SK-N-SH treated with all-trans-retinoic acid at 6 μM for 48 hours (cell line): ENCODE data around the gene IVL.

ENCODE experiments used
- ATAC-seq: fragments of 200-7000 bp; cut with Tn5 transposase; 3 replicates; pipeline ENCODE4 v1.9.1; 2020; ENCODE audit warnings: mild to moderate bottlenecking, moderate library complexity
- ARNTL ChIP-seq: fragments of 450-650 bp; formaldehyde crosslinking; IDR thresholded peaks from 2 replicates; pipeline ENCODE4 v1.5.0; 2020; ENCODE audit warnings: low read depth, mild to moderate bottlenecking, moderate library complexity, borderline replicate concordance
- CREB5 ChIP-seq: fragments of 250-450 bp; sonication (Bioruptor Pico); IDR thresholded peaks from 2 replicates; pipeline ENCODE4 v1.5.1; 2020; ENCODE audit warnings: low read depth, mild to moderate bottlenecking, moderate library complexity
- CSDC2 ChIP-seq: fragments of 250-450 bp; sonication (Bioruptor Pico); IDR thresholded peaks from 2 replicates; pipeline ENCODE4 v1.5.0; 2020; ENCODE audit warnings: mild to moderate bottlenecking, moderate library complexity
- CSRNP3 ChIP-seq: fragments of 250-450 bp; sonication (Bioruptor Pico); IDR thresholded peaks from 2 replicates; pipeline ENCODE4 v1.5.1; 2021; ENCODE audit warnings: mild to moderate bottlenecking, moderate library complexity
- ESRRG ChIP-seq: fragments of 250-450 bp; sonication (Bioruptor Pico); IDR thresholded peaks from 2 replicates; pipeline ENCODE4 v1.6.1; 2021; ENCODE audit warnings: mild to moderate bottlenecking
- ISL1 ChIP-seq: fragments of 250-450 bp; sonication (Bioruptor Pico); IDR thresholded peaks from 2 replicates; pipeline ENCODE4 v2.1.2; 2022; ENCODE audit warnings: mild to moderate bottlenecking, moderate library complexity
- OSR1 ChIP-seq: fragments of 250-450 bp; sonication (Bioruptor Pico); IDR thresholded peaks from 2 replicates; pipeline ENCODE4 v1.8.0; 2022; ENCODE audit warnings: moderate library complexity, mild to moderate bottlenecking, inconsistent platforms
- PATZ1 ChIP-seq: fragments of 250-450 bp; sonication (Bioruptor Pico); IDR thresholded peaks from 2 replicates; pipeline ENCODE4 v1.8.0; 2020; ENCODE audit warnings: mild to moderate bottlenecking, moderate library complexity, borderline replicate concordance
- POU6F1 ChIP-seq: fragments of 250-450 bp; sonication (Bioruptor Pico); IDR thresholded peaks from 2 replicates; pipeline ENCODE4 v1.8.0; 2021; ENCODE audit warnings: low read depth, mild to moderate bottlenecking, moderate library complexity, borderline replicate concordance
- PPARA ChIP-seq: fragments of 250-450 bp; sonication (Bioruptor Pico); IDR thresholded peaks from 2 replicates; pipeline ENCODE4 v1.5.0; 2020; ENCODE audit warnings: mild to moderate bottlenecking, borderline replicate concordance
- RARB ChIP-seq: fragments of 250-450 bp; sonication (Bioruptor Pico); IDR thresholded peaks from 2 replicates; pipeline ENCODE4 v1.8.0; 2021; ENCODE audit warnings: mild to moderate bottlenecking, moderate library complexity
- SNAI2 ChIP-seq: fragments of 250-450 bp; sonication (Bioruptor Pico); IDR thresholded peaks from 2 replicates; pipeline ENCODE4 v1.5.0; 2020; ENCODE audit warnings: mild to moderate bottlenecking, moderate library complexity
- TCF4 ChIP-seq: fragments of 250-450 bp; sonication (Bioruptor Pico); IDR thresholded peaks from 2 replicates; pipeline ENCODE4 v1.8.0; 2021; ENCODE audit warnings: mild to moderate bottlenecking, moderate library complexity, borderline replicate concordance
- TSHZ2 ChIP-seq: fragments of 250-450 bp; sonication (Bioruptor Pico); IDR thresholded peaks from 2 replicates; pipeline ENCODE4 v1.5.0; 2020; ENCODE audit warnings: mild to moderate bottlenecking, moderate library complexity
- ZC3H10 ChIP-seq: fragments of 250-450 bp; sonication (Bioruptor Pico); IDR thresholded peaks from 2 replicates; pipeline ENCODE4 v1.5.1; 2021; ENCODE audit warnings: mild to moderate bottlenecking, moderate library complexity
- ZFP30 ChIP-seq: fragments of 450-650 bp; formaldehyde crosslinking; IDR thresholded peaks from 2 replicates; pipeline ENCODE4 v1.5.0; 2022; ENCODE audit warnings: mild to moderate bottlenecking, moderate library complexity
- ZNF565 ChIP-seq: fragments of 450-650 bp; formaldehyde crosslinking; conservative IDR thresholded peaks from 2 replicates; pipeline ENCODE4 v1.5.0; 2020; ENCODE audit warnings: low read depth, mild to moderate bottlenecking, moderate library complexity
- ZNF70 ChIP-seq: fragments of 450-650 bp; formaldehyde crosslinking; IDR thresholded peaks from 2 replicates; pipeline ENCODE4 v1.5.0; 2020; ENCODE audit warnings: mild to moderate bottlenecking, moderate library complexity
- ZNF8 ChIP-seq: fragments of 450-650 bp; formaldehyde crosslinking; IDR thresholded peaks from 2 replicates; pipeline ENCODE4 v1.5.0; 2020; ENCODE audit warnings: mild to moderate bottlenecking, moderate library complexity

IVL gene

GRCh38 chr1:152876827-152877226 lies 31.5 kb upstream of the IVL start:
- no peak for ATAC-seq
- no peak for TF ChIP-seq ISL1 (CRISPR knock-in tag)
- TF ChIP-seq PATZ1 (CRISPR knock-in tag), result no peak
- TF ChIP-seq ZNF70 (CRISPR knock-in tag), result no peak
- TF ChIP-seq ZNF8 (CRISPR knock-in tag), result no peak
- no peak for TF ChIP-seq RARB
- no peak for TF ChIP-seq CSRNP3
- TF ChIP-seq ARNTL, result no peak
- TF ChIP-seq PPARA (CRISPR knock-in tag), result no peak
- no peak for TF ChIP-seq ZFP30 (CRISPR knock-in tag)
- TF ChIP-seq ZNF565, result no peak
- TF ChIP-seq OSR1 (CRISPR knock-in tag), result no peak
- TF ChIP-seq POU6F1, result no peak
- TF ChIP-seq TCF4 (CRISPR knock-in tag), result no peak
- no peak for TF ChIP-seq ESRRG (CRISPR knock-in tag)
- TF ChIP-seq CREB5 (CRISPR knock-in tag), result no peak
- no peak for TF ChIP-seq TSHZ2 (CRISPR knock-in tag)
- no peak for TF ChIP-seq SNAI2
- TF ChIP-seq CSDC2, result no peak

GRCh38 chr1:152878042-152878441 lies 30.3 kb upstream of the IVL start, which contains the start of gene SMCP:
Gene SMCP (plus strand): TSS chr1:152878322. CDS start chr1:152884423, 6,101 bp downstream.
- TF ChIP-seq OSR1 (CRISPR knock-in tag), result no peak
- TF ChIP-seq CSRNP3, result no peak
- TF ChIP-seq ZC3H10 (CRISPR knock-in tag), result no peak
- no peak for TF ChIP-seq POU6F1
- no peak for TF ChIP-seq ZNF8 (CRISPR knock-in tag)
- no peak for TF ChIP-seq RARB
- TF ChIP-seq CSDC2, result no peak
- no peak for TF ChIP-seq ZNF565
- TF ChIP-seq ISL1 (CRISPR knock-in tag), result no peak
- TF ChIP-seq PPARA (CRISPR knock-in tag), result no peak
- no peak for ATAC-seq
